Measurements from ENCODE around the gene MUSK. TPM values are rescaled to one million over a fixed set of nuclear protein-coding genes. Genes with fewer than 3 reads are reported as not detected.
"Not testable (repeated sequence)": the region's sequence is repeated elsewhere in the genome, so short reads cannot be mapped to it uniquely, and the experiment has no call there.

MUSK gene
- total and polyA plus RNA-seq, 2 of the 4 experiments (the other 2 are of a cell fraction), result 0.07 to 0.18 TPM

DNA sequence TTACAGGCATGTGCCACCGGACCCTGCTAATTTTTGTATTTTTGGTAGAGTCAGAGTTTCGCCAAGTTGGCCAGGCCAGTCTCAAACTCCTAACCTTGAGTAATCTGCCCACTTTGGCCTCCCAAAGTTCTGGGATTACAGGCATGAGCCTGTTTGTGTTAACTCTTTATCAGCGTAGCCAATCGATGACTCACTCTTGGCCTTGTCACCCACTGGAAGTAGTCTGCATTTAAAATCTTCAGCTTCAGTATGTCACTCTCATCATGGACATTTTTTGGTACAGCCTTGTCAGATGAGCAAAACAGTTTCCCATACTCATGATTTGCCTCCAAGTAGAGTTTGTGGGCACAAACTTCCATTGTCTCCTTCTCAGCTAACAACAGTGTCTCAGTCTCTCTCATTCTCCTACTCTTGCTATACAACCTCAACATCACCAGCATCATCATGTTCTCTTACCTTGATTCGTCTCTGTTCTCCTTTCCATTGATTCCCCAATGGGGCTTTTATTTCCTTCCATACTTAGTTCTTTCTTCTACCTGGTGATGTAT, 22.5 kb downstream of the MUSK start:
- Histone ChIP-seq H3K27me3 (ENCODE audit: control insufficient read depth, insufficient read depth, low read length) (no peaks in the 10 kb centered on the region), H3K23ac (ENCODE audit: low read depth, low read length) (no peak overlapping the region), H3K56ac (ENCODE audit: extremely low read depth, insufficient read depth, low read length) (no peak overlapping the region), H3K9me1 (ENCODE audit: insufficient read depth, low read length) (no peaks in the 10 kb centered on the region), H3K18ac (ENCODE audit: low read depth, low read length) (no peak overlapping the region), H3K14ac (replicated peaks; ENCODE audit: low read depth, low read length) (peak overlapping the region; percentile 87), H3K4me2 (ENCODE audit: low read depth, low read length) (no peak overlapping the region), H3K27ac (ENCODE audit: insufficient read depth, low read length) (no peak overlapping the region), H3K4ac (ENCODE audit: low read depth, low read length) (no peak overlapping the region), H2AFZ (replicated peaks; ENCODE audit: low read length, poor library complexity) (no peak overlapping the region), H3K36me3 (ENCODE audit: control insufficient read depth, insufficient read depth, low read length) (no peaks in the 10 kb centered on the region), H3K9ac (ENCODE audit: low read depth, low read length) (no peak overlapping the region), H3K9me3 (ENCODE audit: control insufficient read depth, insufficient read depth, low read length) (no peaks in the 10 kb centered on the region), H2AK9ac (replicated peaks; ENCODE audit: low read depth, low read length, poor library complexity) (no peak overlapping the region), H4K8ac (ENCODE audit: low read depth in 2 of 2, low read length in 2 of 2) (no peak overlapping the region), H3K4me1 (ENCODE audit: control insufficient read depth, insufficient read depth, low read length) (no peaks in the 10 kb centered on the region), H2BK120ac (ENCODE audit: low read depth, low read length) (no peak overlapping the region), H4K5ac (ENCODE audit: low read depth, low read length) (no peak overlapping the region), H2AK5ac (ENCODE audit: low read depth, low read length) (no peak overlapping the region), H2BK20ac (ENCODE audit: low read depth, low read length) (no peak overlapping the region), H3K4me3 (ENCODE audit: insufficient read depth, low read depth, low read length) (no peak overlapping the region), H2BK5ac (ENCODE audit: low read depth, low read length, poor library complexity, severe bottlenecking) (no peak overlapping the region), H4K20me1 (ENCODE audit: insufficient read depth, low read length) (no peaks in the 10 kb centered on the region), H3K79me1 (ENCODE audit: low read depth in 1 of 2, low read length in 2 of 2) (no peaks in the 10 kb centered on the region), H4K91ac (ENCODE audit: insufficient read depth, low read depth, low read length) (no peak overlapping the region; the same call in 1 of the 2 replicates), H2BK15ac (ENCODE audit: low read depth, low read length) (0 out of 3 replicates have a peak overlapping the region, but pooled peaks have one; percentile 30)
- TF ChIP-seq, protein P1, sequence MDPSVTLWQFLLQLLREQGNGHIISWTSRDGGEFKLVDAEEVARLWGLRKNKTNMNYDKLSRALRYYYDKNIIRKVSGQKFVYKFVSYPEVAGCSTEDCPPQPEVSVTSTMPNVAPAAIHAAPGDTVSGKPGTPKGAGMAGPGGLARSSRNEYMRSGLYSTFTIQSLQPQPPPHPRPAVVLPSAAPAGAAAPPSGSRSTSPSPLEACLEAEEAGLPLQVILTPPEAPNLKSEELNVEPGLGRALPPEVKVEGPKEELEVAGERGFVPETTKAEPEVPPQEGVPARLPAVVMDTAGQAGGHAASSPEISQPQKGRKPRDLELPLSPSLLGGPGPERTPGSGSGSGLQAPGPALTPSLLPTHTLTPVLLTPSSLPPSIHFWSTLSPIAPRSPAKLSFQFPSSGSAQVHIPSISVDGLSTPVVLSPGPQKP (IDR thresholded peaks at IDR 0.05; ENCODE audit: borderline replicate concordance, low read depth, low read length), result no peak
- 0 out of 2 replicates have a peak, but pooled peaks have one; percentile 17 for TF ChIP-seq FOS (IDR thresholded peaks at IDR 0.05; ENCODE audit: low read depth, low read length)
- DNase-seq, result peak; percentile 35
- CTCF ChIA-PET, result no interaction called here
- in situ Hi-C loops (cut with MboI; ENCODE audit: low sequenced_read_pairs), result no loop called here
- TSS peak; percentile 12 for BruUV-seq (replicated peaks)
- dilution Hi-C loops (cut with HindIII; ENCODE audit: low sequenced_read_pairs, unreplicated experiment), result no loop called here
- intact Hi-C loops (cut with micrococcal nuclease), result no loop called here
- ATAC-seq (ENCODE audit: low read depth), result no peak
- POLR2A ChIA-PET (ENCODE audit: unreplicated experiment), result no interaction called here
- 86% methylated on average over 3 of the region's 5 CpGs; no CpG with 5 or more reads in 1 of the 2 experiments for WGBS, 2 experiments (ENCODE audit: extremely low coverage in 2 of 2, insufficient read length in 1 of 2)

GRCh38 chr9:110695846-110696245, 27.3 kb downstream of the MUSK start:
- DNase-seq, result peak; percentile 41
- H3K36me3 ChIP-seq (ENCODE audit: control insufficient read depth, insufficient read depth, low read length); H3K4ac ChIP-seq (ENCODE audit: low read depth, low read length); H3K56ac ChIP-seq (ENCODE audit: extremely low read depth, insufficient read depth, low read length); H3K9me1 ChIP-seq (ENCODE audit: insufficient read depth, low read length); H2BK20ac ChIP-seq (ENCODE audit: low read depth, low read length); H3K9me3 ChIP-seq (ENCODE audit: control insufficient read depth, insufficient read depth, low read length); H2AFZ ChIP-seq (replicated peaks; ENCODE audit: low read length, poor library complexity); BruUV-seq (replicated peaks); H4K20me1 ChIP-seq (ENCODE audit: insufficient read depth, low read length); intact Hi-C loops (cut with micrococcal nuclease); H4K91ac ChIP-seq (ENCODE audit: insufficient read depth, low read depth, low read length); H3K27me3 ChIP-seq (ENCODE audit: control insufficient read depth, insufficient read depth, low read length); CTCF ChIA-PET; H3K4me1 ChIP-seq (ENCODE audit: control insufficient read depth, insufficient read depth, low read length); H3K79me1 ChIP-seq (ENCODE audit: low read depth in 1 of 2, low read length in 2 of 2); H3K14ac ChIP-seq (replicated peaks; ENCODE audit: low read depth, low read length); H4K5ac ChIP-seq (ENCODE audit: low read depth, low read length); H4K8ac ChIP-seq (ENCODE audit: low read depth in 2 of 2, low read length in 2 of 2); H2AK5ac ChIP-seq (ENCODE audit: low read depth, low read length); H3K27ac ChIP-seq (ENCODE audit: insufficient read depth, low read length); H3K4me2 ChIP-seq (ENCODE audit: low read depth, low read length); in situ Hi-C loops (cut with MboI; ENCODE audit: low sequenced_read_pairs); POLR2A ChIA-PET (ENCODE audit: unreplicated experiment); H3K4me3 ChIP-seq (ENCODE audit: insufficient read depth, low read depth, low read length); ATAC-seq (ENCODE audit: low read depth); H2BK5ac ChIP-seq (ENCODE audit: low read depth, low read length, poor library complexity, severe bottlenecking); dilution Hi-C loops (cut with HindIII; ENCODE audit: low sequenced_read_pairs, unreplicated experiment); H2AK9ac ChIP-seq (replicated peaks; ENCODE audit: low read depth, low read length, poor library complexity); H3K9ac ChIP-seq (ENCODE audit: low read depth, low read length); H2BK15ac ChIP-seq (ENCODE audit: low read depth, low read length); H2BK120ac ChIP-seq (ENCODE audit: low read depth, low read length); H3K18ac ChIP-seq (ENCODE audit: low read depth, low read length); H3K23ac ChIP-seq (ENCODE audit: low read depth, low read length): not testable (repeated sequence)
- no CpG with 5 or more reads among the region's 5 CpGs for WGBS, 2 experiments (ENCODE audit: extremely low coverage in 2 of 2, insufficient read length in 1 of 2)

Data from IMR-90 (cell line).